ENCODE results near the gene PAK3.

Gene PAK3

DNA sequence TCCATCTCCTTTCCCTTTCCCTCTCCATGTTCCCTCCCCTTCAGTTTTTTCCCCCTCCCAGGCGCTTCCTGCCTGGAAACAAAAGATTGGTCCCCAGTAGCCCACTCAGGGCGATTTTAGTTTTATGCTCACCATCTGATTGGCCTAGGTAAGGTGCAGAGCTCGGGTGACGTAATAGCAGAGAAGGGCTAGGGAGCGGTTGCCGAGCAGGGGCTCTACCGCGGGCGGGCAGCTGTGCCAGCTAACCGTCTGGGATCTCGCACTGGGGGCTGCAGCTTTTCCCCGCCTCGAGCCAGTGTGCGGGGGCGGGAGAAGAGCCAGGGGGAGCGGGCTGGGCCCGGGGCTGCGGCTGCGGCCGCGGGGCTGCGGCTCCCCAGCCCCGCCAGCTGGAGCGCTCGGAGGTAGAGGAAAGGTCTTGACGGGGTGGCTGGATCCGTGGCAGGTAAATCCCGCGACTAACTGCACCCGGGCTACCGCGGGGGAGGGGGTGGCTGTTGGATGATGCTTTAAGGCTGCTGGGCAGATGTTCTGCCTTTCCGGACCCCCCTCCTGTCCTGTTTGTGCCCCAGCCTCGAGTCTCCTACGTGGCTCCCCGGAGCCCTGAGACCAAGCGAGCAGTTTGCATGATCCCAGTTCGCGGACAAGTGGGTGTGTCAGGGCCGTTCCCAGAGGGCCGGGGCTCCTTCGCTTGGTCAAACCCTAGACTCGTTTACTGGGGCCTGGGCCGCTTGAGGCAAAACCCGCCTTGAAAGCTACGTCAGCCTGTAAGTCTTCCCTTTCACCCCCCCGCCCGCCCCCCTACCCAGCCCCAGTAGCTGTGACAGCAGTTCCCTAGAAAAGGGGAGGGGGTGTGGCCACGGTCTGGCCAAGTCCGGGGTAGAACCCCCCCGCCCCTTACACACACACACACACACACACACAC is at the start of gene PAK3:
Gene PAK3 (plus strand): TSS at position 218 of the 922 bp plus-strand sequence. CDS start 26,913 bp downstream, outside the sequence.
- Histone ChIP-seq H3K9ac (ENCODE audit: low read depth, low read length) (peak within 1 kb of the TSS; percentile 32), H3K4me1 (ENCODE audit: control insufficient read depth, insufficient read depth, low read length) (peaks cover 13% of the 10 kb centered on the region), H3K9me3 (ENCODE audit: control insufficient read depth, insufficient read depth, low read length) (no peaks in the 10 kb centered on the region), H3K27me3 (ENCODE audit: control insufficient read depth, insufficient read depth, low read length) (peaks cover 7% of the 10 kb centered on the region), H3K36me3 (ENCODE audit: control insufficient read depth, insufficient read depth, low read length) (no peaks in the 10 kb centered on the region), H3K4me3 (ENCODE audit: low read depth, low read length) (peak within 1 kb of the TSS; percentile 89)

DNA sequence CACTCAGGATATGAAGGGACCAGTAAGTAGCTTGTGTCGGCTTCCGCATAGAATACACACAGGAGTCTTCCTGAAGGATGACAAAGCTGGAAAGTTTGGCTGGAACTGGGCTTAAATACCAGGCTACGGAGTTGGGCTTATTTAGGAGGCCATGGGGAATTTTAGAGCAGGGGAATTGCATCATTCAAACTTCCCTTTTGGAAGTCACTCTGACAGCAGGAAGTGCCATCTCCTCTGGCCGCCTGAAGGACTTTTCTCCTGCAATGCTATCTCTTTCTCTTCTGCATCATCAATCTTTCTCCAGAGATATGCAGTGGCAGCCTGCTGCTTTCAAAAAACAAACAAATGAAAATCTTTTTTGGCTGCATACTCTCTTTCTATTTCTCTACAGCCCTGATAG is 48.4 kb upstream of the PAK3 start:
- no peak overlapping the region for H3K4me3 ChIP-seq (ENCODE audit: low read depth, low read length)
- H3K27me3 ChIP-seq (ENCODE audit: control insufficient read depth, insufficient read depth, low read length): no peaks in the 10 kb centered on the region
- no peaks in the 10 kb centered on the region for H3K4me1 ChIP-seq (ENCODE audit: control insufficient read depth, insufficient read depth, low read length)
- no peak overlapping the region for H3K9ac ChIP-seq (ENCODE audit: low read depth, low read length)
- no peaks in the 10 kb centered on the region for H3K36me3 ChIP-seq (ENCODE audit: control insufficient read depth, insufficient read depth, low read length)
- no peaks in the 10 kb centered on the region for H3K9me3 ChIP-seq (ENCODE audit: control insufficient read depth, insufficient read depth, low read length)

DNA sequence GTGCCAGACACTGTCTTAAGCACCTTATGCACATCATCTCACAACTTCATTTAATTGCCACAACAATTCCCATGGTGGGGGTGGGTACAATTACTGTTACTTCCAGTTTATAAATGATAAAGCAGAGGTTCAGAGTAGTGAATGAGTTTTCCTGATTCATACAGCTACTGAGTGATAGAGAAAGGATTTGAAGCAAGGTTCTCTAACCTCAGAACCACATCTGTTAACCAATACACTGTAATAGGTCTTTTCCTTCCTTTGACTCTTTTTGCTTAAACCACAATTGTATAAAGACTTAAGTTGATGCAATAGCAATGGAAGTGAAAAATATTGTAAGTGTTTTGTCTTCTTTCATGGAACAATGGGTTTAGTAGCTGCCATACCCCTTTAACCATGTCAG is 43.5 kb upstream of the PAK3 start:
- no peak overlapping the region for H3K9ac ChIP-seq (ENCODE audit: low read depth, low read length)
- no peaks in the 10 kb centered on the region for H3K9me3 ChIP-seq (ENCODE audit: control insufficient read depth, insufficient read depth, low read length)
- H3K27me3 ChIP-seq (ENCODE audit: control insufficient read depth, insufficient read depth, low read length): no peaks in the 10 kb centered on the region
- H3K4me3 ChIP-seq (ENCODE audit: low read depth, low read length): no peak overlapping the region
- H3K4me1 ChIP-seq (ENCODE audit: control insufficient read depth, insufficient read depth, low read length): no peaks in the 10 kb centered on the region
- H3K36me3 ChIP-seq (ENCODE audit: control insufficient read depth, insufficient read depth, low read length): no peaks in the 10 kb centered on the region

DNA sequence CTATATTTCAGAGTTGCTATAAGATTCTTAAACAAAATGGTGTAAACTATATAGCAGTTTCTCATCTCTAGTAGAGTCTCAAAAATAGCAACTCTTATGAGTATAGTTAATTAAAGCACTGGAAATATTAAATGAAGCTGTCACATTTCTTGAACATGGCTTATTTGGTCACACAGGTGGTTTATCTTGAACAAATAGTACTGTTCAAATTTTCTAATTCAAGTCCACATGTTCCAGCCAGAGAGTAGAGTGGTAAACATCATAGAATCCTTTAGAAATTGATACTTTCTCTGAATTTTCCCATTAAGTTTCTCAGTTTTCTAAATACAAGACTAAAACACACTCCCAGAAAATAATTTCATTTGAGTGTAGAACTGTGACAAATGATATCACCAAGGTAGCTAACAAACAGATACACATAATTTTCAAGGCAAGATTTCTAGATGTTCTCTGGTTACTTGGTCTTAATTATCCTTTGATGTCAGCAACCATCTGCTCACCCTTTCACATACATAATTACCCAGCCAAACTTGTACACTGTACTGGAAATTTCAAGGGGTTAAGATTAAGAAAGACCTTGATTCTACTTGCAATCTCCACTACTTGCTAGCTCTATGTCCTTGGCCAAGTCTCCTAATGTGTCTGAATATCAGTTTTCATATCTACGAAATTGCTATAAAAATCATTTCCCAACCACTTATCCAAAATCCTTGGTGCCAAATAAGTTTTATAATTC is 24.3 kb upstream of the PAK3 start:
- Histone ChIP-seq H3K9ac (ENCODE audit: low read depth, low read length) (no peak overlapping the region), H3K36me3 (ENCODE audit: control insufficient read depth, insufficient read depth, low read length) (no peaks in the 10 kb centered on the region), H3K27me3 (ENCODE audit: control insufficient read depth, insufficient read depth, low read length) (no peaks in the 10 kb centered on the region), H3K9me3 (ENCODE audit: control insufficient read depth, insufficient read depth, low read length) (no peaks in the 10 kb centered on the region), H3K4me1 (ENCODE audit: control insufficient read depth, insufficient read depth, low read length) (no peaks in the 10 kb centered on the region), H3K4me3 (ENCODE audit: low read depth, low read length) (no peak overlapping the region)

DNA sequence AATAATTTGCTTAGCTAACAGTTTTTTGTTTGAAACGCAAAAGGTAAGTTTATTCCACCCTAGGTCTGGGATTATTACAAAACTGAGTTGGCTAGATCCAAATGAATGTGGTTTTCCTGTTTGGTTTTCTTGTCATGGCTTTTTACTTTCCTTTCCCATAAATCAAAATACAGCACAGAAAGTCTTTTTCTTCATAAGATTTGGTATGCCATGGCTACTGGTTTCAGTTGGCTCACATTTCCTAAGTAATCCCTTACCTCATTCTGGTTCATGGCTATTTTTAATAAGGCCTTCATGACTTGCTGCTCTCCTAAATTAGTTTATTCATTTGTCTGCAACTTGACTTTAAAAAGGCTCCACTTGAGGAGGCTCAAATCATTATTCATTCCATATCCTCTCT is 12.9 kb upstream of the PAK3 start:
- H3K9ac ChIP-seq (ENCODE audit: low read depth, low read length): no peak overlapping the region
- H3K9me3 ChIP-seq (ENCODE audit: control insufficient read depth, insufficient read depth, low read length): no peaks in the 10 kb centered on the region
- no peaks in the 10 kb centered on the region for H3K27me3 ChIP-seq (ENCODE audit: control insufficient read depth, insufficient read depth, low read length)
- H3K4me3 ChIP-seq (ENCODE audit: low read depth, low read length): no peak overlapping the region
- H3K36me3 ChIP-seq (ENCODE audit: control insufficient read depth, insufficient read depth, low read length): no peaks in the 10 kb centered on the region
- H3K4me1 ChIP-seq (ENCODE audit: control insufficient read depth, insufficient read depth, low read length): peaks cover 34% of the 10 kb centered on the region

DNA sequence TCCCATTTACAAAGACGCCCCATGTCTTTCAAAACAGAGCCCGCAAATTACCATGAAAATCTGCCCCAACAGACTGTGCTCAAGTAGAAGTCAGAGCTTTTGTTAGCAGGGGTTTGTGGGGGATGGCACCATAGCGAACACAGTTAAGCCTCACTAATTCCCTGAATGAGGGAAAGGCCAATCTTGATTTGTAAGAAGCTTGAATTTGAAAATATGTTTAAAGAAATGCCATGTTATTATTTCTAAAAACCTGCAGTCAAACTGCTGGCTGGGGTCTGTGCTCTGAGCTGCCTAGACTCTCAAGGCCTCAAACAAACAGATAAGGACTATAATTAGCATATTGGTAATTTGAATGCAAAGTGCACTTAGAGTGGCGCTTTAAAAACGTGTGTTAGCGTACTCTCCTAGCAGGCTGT is 9.4 kb upstream of the PAK3 start:
- H3K9ac ChIP-seq (ENCODE audit: low read depth, low read length): peak overlapping the region; percentile 55

DNA sequence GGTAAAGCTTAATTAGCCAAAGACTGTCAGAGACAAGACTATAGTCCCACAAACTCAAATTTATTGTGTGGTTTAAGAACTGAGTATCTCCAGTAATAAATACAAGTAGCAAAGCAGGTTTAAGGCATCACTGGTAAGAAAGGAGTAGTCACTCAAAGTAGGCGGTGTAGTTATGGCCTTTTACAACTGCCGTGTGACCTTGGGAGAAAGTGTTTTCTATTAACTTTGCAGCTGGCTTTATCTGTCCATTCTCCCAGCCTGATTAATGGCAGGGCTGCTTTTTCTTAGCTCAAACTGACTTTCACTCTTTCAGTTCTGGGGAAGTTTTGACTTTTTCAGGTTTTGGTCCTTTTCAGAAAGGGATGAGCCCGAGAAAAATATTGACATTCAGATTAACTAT is 7.4 kb upstream of the PAK3 start:
- peaks cover 34% of the 10 kb centered on the region for H3K4me1 ChIP-seq (ENCODE audit: control insufficient read depth, insufficient read depth, low read length)
- H3K36me3 ChIP-seq (ENCODE audit: control insufficient read depth, insufficient read depth, low read length): no peaks in the 10 kb centered on the region
- no peaks in the 10 kb centered on the region for H3K27me3 ChIP-seq (ENCODE audit: control insufficient read depth, insufficient read depth, low read length)
- H3K4me3 ChIP-seq (ENCODE audit: low read depth, low read length): no peak overlapping the region
- no peaks in the 10 kb centered on the region for H3K9me3 ChIP-seq (ENCODE audit: control insufficient read depth, insufficient read depth, low read length)
- H3K9ac ChIP-seq (ENCODE audit: low read depth, low read length): no peak overlapping the region

More for the DNA sequence above, 9.4 kb upstream of the PAK3 start:
- Histone ChIP-seq H3K4me3 (ENCODE audit: low read depth, low read length) (peak overlapping the region; percentile 45), H3K27me3 (ENCODE audit: control insufficient read depth, insufficient read depth, low read length) (no peaks in the 10 kb centered on the region), H3K4me1 (ENCODE audit: control insufficient read depth, insufficient read depth, low read length) (peaks cover 37% of the 10 kb centered on the region), H3K36me3 (ENCODE audit: control insufficient read depth, insufficient read depth, low read length) (no peaks in the 10 kb centered on the region), H3K9me3 (ENCODE audit: control insufficient read depth, insufficient read depth, low read length) (no peaks in the 10 kb centered on the region)

DNA sequence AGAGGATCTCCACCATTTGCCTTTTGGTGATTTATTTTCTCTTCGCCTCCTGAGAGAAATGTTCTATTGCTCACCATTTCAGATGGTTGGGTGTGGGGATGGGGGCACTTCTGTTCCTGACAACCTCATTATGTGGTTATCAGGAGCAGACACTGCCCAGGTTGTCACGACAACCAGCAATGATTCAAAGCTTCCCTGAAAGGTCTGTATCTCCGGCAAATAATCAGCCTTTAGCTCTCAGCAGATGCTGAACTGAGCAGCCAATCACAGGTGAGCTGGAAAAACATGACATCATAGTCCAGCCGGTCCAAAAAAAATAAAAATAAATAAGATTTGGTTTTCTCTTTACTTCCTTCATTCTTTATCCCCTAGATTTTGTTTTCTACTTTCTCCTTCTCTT is 5.5 kb upstream of the PAK3 start:
- Histone ChIP-seq H3K4me1 (ENCODE audit: control insufficient read depth, insufficient read depth, low read length) (peaks cover 22% of the 10 kb centered on the region), H3K9ac (ENCODE audit: low read depth, low read length) (no peak overlapping the region), H3K36me3 (ENCODE audit: control insufficient read depth, insufficient read depth, low read length) (no peaks in the 10 kb centered on the region), H3K27me3 (ENCODE audit: control insufficient read depth, insufficient read depth, low read length) (no peaks in the 10 kb centered on the region), H3K9me3 (ENCODE audit: control insufficient read depth, insufficient read depth, low read length) (no peaks in the 10 kb centered on the region), H3K4me3 (ENCODE audit: low read depth, low read length) (no peak overlapping the region)

DNA sequence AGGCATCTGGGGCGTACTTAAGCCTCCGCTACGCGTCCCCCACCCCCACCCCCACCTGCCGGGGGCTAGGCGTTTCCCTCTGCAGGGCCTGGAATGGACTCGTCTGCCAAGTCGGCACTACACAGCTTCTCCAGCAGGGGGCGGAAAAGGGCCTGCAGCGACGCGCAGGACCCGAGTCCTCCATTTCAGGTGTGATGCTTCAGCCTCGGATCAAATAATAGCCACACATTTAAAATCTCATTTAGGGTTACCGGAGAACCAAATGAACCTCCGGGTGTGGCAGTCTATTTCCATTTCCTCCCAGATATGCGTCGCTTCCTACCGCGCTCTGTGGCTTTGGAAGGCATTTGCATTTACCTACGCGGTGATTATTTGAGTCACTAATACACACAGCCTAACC is 2.9 kb downstream of the PAK3 start:
- Histone ChIP-seq H3K4me3 (ENCODE audit: low read depth, low read length) (peak overlapping the region; percentile 27), H3K9ac (ENCODE audit: low read depth, low read length) (no peak overlapping the region)

DNA sequence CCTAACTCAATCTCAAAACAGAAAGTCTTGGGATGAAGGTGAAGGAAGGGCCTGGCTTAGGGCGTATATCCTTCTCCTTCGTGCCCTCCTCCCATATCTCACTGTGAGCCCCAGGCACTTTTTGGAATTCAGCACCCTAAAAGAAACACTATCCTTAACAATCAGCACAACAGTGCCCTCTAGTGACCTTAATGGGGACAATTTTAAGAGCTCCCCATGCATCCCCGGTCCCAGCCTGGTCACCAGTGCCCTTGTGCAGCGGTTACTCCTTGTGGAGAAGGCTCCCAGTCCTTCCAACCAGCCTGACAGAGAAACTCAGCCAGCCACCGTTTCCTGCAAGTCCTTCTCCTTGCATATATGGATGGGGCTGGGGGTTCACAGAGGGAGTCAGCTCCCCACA is 4.2 kb downstream of the PAK3 start:
- Histone ChIP-seq H3K36me3 (ENCODE audit: control insufficient read depth, insufficient read depth, low read length) (peaks cover 4% of the 10 kb centered on the region), H3K9me3 (ENCODE audit: control insufficient read depth, insufficient read depth, low read length) (no peaks in the 10 kb centered on the region), H3K27me3 (ENCODE audit: control insufficient read depth, insufficient read depth, low read length) (peaks cover 7% of the 10 kb centered on the region), H3K9ac (ENCODE audit: low read depth, low read length) (no peak overlapping the region), H3K4me3 (ENCODE audit: low read depth, low read length) (no peak overlapping the region), H3K4me1 (ENCODE audit: control insufficient read depth, insufficient read depth, low read length) (peaks cover 13% of the 10 kb centered on the region)

More for the DNA sequence above, 2.9 kb downstream of the PAK3 start:
- Histone ChIP-seq H3K4me1 (ENCODE audit: control insufficient read depth, insufficient read depth, low read length) (peaks cover 13% of the 10 kb centered on the region), H3K27me3 (ENCODE audit: control insufficient read depth, insufficient read depth, low read length) (peaks cover 7% of the 10 kb centered on the region), H3K36me3 (ENCODE audit: control insufficient read depth, insufficient read depth, low read length) (peaks cover 4% of the 10 kb centered on the region), H3K9me3 (ENCODE audit: control insufficient read depth, insufficient read depth, low read length) (no peaks in the 10 kb centered on the region)

DNA sequence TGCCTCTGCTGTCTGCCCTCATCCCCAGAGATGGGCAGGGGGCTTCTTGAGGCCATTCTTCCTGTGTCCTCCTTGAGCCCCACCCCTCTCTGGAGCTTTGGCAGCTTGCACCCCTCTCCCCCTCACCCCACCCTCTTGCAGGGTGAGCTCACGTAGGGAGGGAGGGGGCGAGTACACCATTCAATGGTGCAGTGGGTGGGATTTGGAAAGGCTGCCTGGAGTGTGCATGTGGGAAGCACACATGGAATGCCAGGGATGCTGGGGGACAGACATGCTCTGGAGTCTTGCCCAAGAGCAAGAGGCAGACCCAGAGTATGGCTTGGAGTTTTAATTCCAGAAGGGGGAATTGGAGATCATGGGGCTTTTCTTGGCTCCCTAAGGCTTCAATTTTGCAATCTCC is 5.6 kb downstream of the PAK3 start:
- Histone ChIP-seq H3K4me3 (ENCODE audit: low read depth, low read length) (no peak overlapping the region), H3K9ac (ENCODE audit: low read depth, low read length) (no peak overlapping the region), H3K36me3 (ENCODE audit: control insufficient read depth, insufficient read depth, low read length) (peaks cover 7% of the 10 kb centered on the region), H3K9me3 (ENCODE audit: control insufficient read depth, insufficient read depth, low read length) (no peaks in the 10 kb centered on the region), H3K4me1 (ENCODE audit: control insufficient read depth, insufficient read depth, low read length) (peaks cover 13% of the 10 kb centered on the region), H3K27me3 (ENCODE audit: control insufficient read depth, insufficient read depth, low read length) (peaks cover 7% of the 10 kb centered on the region)

DNA sequence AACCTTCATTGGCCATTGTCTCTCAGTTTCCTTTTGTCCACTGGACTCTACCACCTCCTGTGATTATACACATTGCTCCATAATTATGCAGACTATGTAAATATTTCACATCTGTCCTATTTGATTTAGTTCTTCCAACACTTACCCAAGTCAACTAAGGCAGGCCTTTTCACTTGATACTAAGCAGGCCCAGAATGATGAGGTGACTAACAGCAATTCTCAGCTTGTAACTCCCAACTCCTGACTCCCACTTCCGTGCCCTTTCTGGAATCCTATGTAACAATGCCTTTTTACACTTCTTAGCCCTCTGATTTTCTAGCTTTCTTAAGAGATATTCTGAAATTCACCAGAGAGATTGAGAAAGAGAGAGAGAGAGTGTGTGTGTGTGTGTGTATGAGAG is 6.6 kb downstream of the PAK3 start:
- Histone ChIP-seq H3K4me3 (ENCODE audit: low read depth, low read length) (no peak overlapping the region), H3K36me3 (ENCODE audit: control insufficient read depth, insufficient read depth, low read length) (peaks cover 7% of the 10 kb centered on the region), H3K4me1 (ENCODE audit: control insufficient read depth, insufficient read depth, low read length) (peaks cover 13% of the 10 kb centered on the region), H3K9me3 (ENCODE audit: control insufficient read depth, insufficient read depth, low read length) (no peaks in the 10 kb centered on the region), H3K27me3 (ENCODE audit: control insufficient read depth, insufficient read depth, low read length) (peaks cover 7% of the 10 kb centered on the region), H3K9ac (ENCODE audit: low read depth, low read length) (no peak overlapping the region)
